H9 (cell line): ENCODE measurements around the gene RHBDD1. TPM values are rescaled to one million over a fixed set of nuclear protein-coding genes. Genes with fewer than 3 reads are reported as not detected.

Experiments used
- DNase-seq: peaks from one replicate; pipeline ENCODE4 v3.0.0-alpha.2; 2017
- H2AFZ ChIP-seq: one replicate; pipeline ENCODE4 v1.6.1; 2013; ENCODE audit warnings: mild to moderate bottlenecking, low read length, control low read depth, moderate library complexity
- H2AK5ac ChIP-seq: 2 replicates; pipeline ENCODE4 v1.6.1; 2013; ENCODE audit warnings: low read length, control low read depth, mixed read lengths; ENCODE audit not compliant: insufficient read length
- H2BK120ac ChIP-seq: one replicate; pipeline ENCODE4 v1.6.1; 2013; ENCODE audit warnings: low read depth, mild to moderate bottlenecking, low read length, control low read depth, inconsistent platforms; ENCODE audit not compliant: poor library complexity, severe bottlenecking
- H2BK12ac ChIP-seq: 2 replicates; pipeline ENCODE4 v1.6.1; 2013; ENCODE audit warnings: low read length, control low read depth, mixed read lengths, low read depth; ENCODE audit not compliant: insufficient read length
- H2BK15ac ChIP-seq: 2 replicates; pipeline ENCODE4 v1.6.1; 2013; ENCODE audit warnings: low read depth, low read length, control low read depth
- H2BK20ac ChIP-seq: one replicate; pipeline ENCODE4 v1.6.1; 2013; ENCODE audit warnings: low read depth, mild to moderate bottlenecking, low read length, control low read depth, inconsistent platforms; ENCODE audit not compliant: poor library complexity, severe bottlenecking
- H2BK5ac ChIP-seq: 2 replicates; pipeline ENCODE4 v1.6.1; 2013; ENCODE audit warnings: low read length, control low read depth, mixed read lengths; ENCODE audit not compliant: insufficient read length
- H3K14ac ChIP-seq: 2 replicates; pipeline ENCODE4 v1.6.1; 2013; ENCODE audit warnings: low read length, control low read depth; ENCODE audit not compliant: insufficient read depth
- H3K18ac ChIP-seq: 2 replicates; pipeline ENCODE4 v1.6.1; 2013; ENCODE audit warnings: low read depth, mild to moderate bottlenecking, mixed read lengths, low read length, control low read depth; ENCODE audit not compliant: insufficient read length
- H3K23ac ChIP-seq: 2 replicates; pipeline ENCODE4 v1.6.1; 2013; ENCODE audit warnings: low read length, control low read depth, mixed read lengths, low read depth; ENCODE audit not compliant: insufficient read length
- H3K23me2 ChIP-seq: 2 replicates; pipeline ENCODE4 v1.6.1; 2013; ENCODE audit warnings: low read depth, mild to moderate bottlenecking, mixed read lengths, low read length, control low read depth; ENCODE audit not compliant: insufficient read length, poor library complexity, severe bottlenecking
- H3K27ac ChIP-seq: 2 replicates; pipeline ENCODE4 v1.5.1; 2013; ENCODE audit warnings: low read length, control low read depth, mixed read lengths, low read depth; ENCODE audit not compliant: insufficient read length
- H3K27me3 ChIP-seq: 2 replicates; pipeline ENCODE4 v1.6.1; 2013; ENCODE audit warnings: low read length, control low read depth, inconsistent platforms; ENCODE audit not compliant: insufficient read depth
- H3K4ac ChIP-seq: 2 replicates; pipeline ENCODE4 v1.6.1; 2013; ENCODE audit warnings: low read depth, mild to moderate bottlenecking, control low read depth, inconsistent platforms, low read length, moderate library complexity
- H3K4me1 ChIP-seq: 2 replicates; pipeline ENCODE4 v1.6.1; 2013; ENCODE audit warnings: low read length, control low read depth, inconsistent platforms; ENCODE audit not compliant: insufficient read depth
- H3K4me2 ChIP-seq: 2 replicates; pipeline ENCODE4 v1.6.1; 2013; ENCODE audit warnings: low read length, control low read depth, mixed read lengths; ENCODE audit not compliant: insufficient read length, insufficient read depth
- H3K56ac ChIP-seq: 2 replicates; pipeline ENCODE4 v1.6.1; 2013; ENCODE audit warnings: low read depth, mild to moderate bottlenecking, mixed read lengths, low read length, control low read depth; ENCODE audit not compliant: insufficient read length
- H3K79me1 ChIP-seq: 2 replicates; pipeline ENCODE4 v1.6.1; 2013; ENCODE audit warnings: low read depth, mild to moderate bottlenecking, moderate library complexity, low read length, control low read depth, inconsistent platforms; ENCODE audit not compliant: insufficient read depth, poor library complexity, severe bottlenecking
- H3K79me2 ChIP-seq: 2 replicates; pipeline ENCODE4 v1.6.1; 2013; ENCODE audit warnings: low read length, control low read depth, inconsistent platforms; ENCODE audit not compliant: insufficient read depth
- H3K9ac ChIP-seq: 2 replicates; pipeline ENCODE4 v1.6.1; 2013; ENCODE audit warnings: low read length, control low read depth, mixed read lengths; ENCODE audit not compliant: insufficient read length; ENCODE audit errors: extremely low read depth
- H3K9me3 ChIP-seq: one replicate; pipeline ENCODE4 v1.6.1; 2013; ENCODE audit warnings: low read depth, low read length, inconsistent platforms; ENCODE audit not compliant: control insufficient read depth
- H3T11ph ChIP-seq: one replicate; pipeline ENCODE4 v1.6.1; 2013; ENCODE audit warnings: mild to moderate bottlenecking, low read length, control low read depth, inconsistent platforms
- H4K20me1 ChIP-seq: one replicate; pipeline ENCODE4 v1.6.1; 2013; ENCODE audit not compliant: control insufficient read depth, insufficient read length, insufficient read depth
- H4K5ac ChIP-seq: 2 replicates; pipeline ENCODE4 v1.6.1; 2013; ENCODE audit warnings: low read depth, mild to moderate bottlenecking, mixed read lengths, low read length, control low read depth; ENCODE audit not compliant: insufficient read length
- H4K8ac ChIP-seq: replicated peaks from 2 replicates; pipeline ENCODE4 v1.6.1; 2013; ENCODE audit warnings: low read length, control low read depth, mixed read lengths, low read depth; ENCODE audit not compliant: insufficient read length
- H4K91ac ChIP-seq: 2 replicates; pipeline ENCODE4 v1.6.1; 2013; ENCODE audit warnings: low read depth, mild to moderate bottlenecking, moderate library complexity, mixed read lengths, low read length, control low read depth; ENCODE audit not compliant: insufficient read length
- H3K27ac Mint-ChIP-seq, 3 experiments: 2 replicates in 2 of 3; 3 replicates in 1 of 3; pipeline ENCODE4 v1.8.0; 2020 to 2021; ENCODE audit warnings: mixed read lengths in 3 of 3, mild to moderate bottlenecking in 1 of 3, moderate library complexity in 1 of 3
- H3K27me3 Mint-ChIP-seq: 2 replicates; pipeline ENCODE4 v1.8.0; 2021; ENCODE audit warnings: low read depth, mild to moderate bottlenecking, moderate library complexity, mixed read lengths
- H3K36me3 Mint-ChIP-seq, 3 experiments: 2 replicates in 2 of 3; 3 replicates in 1 of 3; pipeline ENCODE4 v1.8.0; 2020 to 2021; ENCODE audit warnings: low read depth in 3 of 3, mixed read lengths in 3 of 3; ENCODE audit not compliant: insufficient read depth in 1 of 3
- H3K4me1 Mint-ChIP-seq, 2 experiments: 2 replicates each; pipeline ENCODE4 v1.8.0; 2020; ENCODE audit warnings: mixed read lengths in 2 of 2
- H3K4me3 Mint-ChIP-seq, 2 experiments: 2 replicates in 1 of 2; 3 replicates in 1 of 2; pipeline ENCODE4 v1.8.0; 2020 to 2021; ENCODE audit warnings: mild to moderate bottlenecking in 2 of 2, mixed read lengths in 2 of 2, moderate library complexity in 1 of 2
- H3K9me3 Mint-ChIP-seq, 2 experiments: 2 replicates in 1 of 2; 3 replicates in 1 of 2; pipeline ENCODE4 v1.8.0; 2020; ENCODE audit warnings: mild to moderate bottlenecking in 2 of 2, mixed read lengths in 2 of 2, moderate library complexity in 1 of 2
- CTCF ChIP-seq: fragments of 200-600 bp; sonication (generic); conservative IDR thresholded peaks from 3 replicates; pipeline ENCODE4 v1.8.0; 2021; ENCODE audit warnings: antibody characterized with exemption, mild to moderate bottlenecking
- WGBS: extraction: QIAGEN DNeasy Blood & Tissue Kit; methylation state at CpG from one replicate; pipeline ENCODE4 v1.1.7; 2013; ENCODE audit warnings: missing lambda C conversion rate, low lambda C conversion rate, mixed read lengths; ENCODE audit not compliant: insufficient read length; ENCODE audit errors: extremely low coverage; 5-methylcytosine and 5-hydroxymethylcytosine counted together
- total RNA-seq: library from RNA; stranded (reverse); gene quantifications from 2 replicates; pipeline ENCODE4 v1.2.1, GENCODE V29; 2021

RHBDD1 gene
- total RNA-seq, 1 experiment from 2014 or later = 24.9 TPM

DNA sequence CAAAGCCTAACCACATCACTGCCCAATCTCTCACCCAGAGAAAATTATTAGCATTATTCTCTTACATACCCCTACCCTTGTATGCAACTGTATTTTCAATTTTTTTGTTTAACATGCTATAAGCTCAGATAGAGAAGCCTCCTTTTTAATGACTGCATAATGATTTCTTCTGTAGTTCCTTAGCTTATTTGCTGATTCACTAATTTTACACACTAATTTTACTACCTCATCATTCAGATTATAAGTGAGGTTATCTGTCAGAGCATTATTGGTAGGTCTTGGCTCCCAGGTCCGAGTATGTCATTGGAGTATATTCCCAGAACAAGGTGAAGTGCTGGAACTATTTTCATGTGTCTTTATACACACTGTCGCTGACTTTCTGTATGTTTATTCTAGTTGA lies 45.4 kb downstream of the RHBDD1 start:
- DNase-seq = no peak
- H2AFZ ChIP-seq = no peak overlapping the region
- H3K23me2 ChIP-seq = no peaks in the 10 kb centered on the region
- no peak overlapping the region for H3K4ac ChIP-seq
- H3K79me1 ChIP-seq = no peaks in the 10 kb centered on the region
- no CpG with 5 or more reads among the region's 2 CpGs for WGBS
- no peaks in the 10 kb centered on the region for H3K4me1 ChIP-seq
- H3K4me2 ChIP-seq = no peak overlapping the region
- H3K9me3 ChIP-seq = no peaks in the 10 kb centered on the region
- no peak overlapping the region for H2BK12ac ChIP-seq
- H3K56ac ChIP-seq = no peak overlapping the region
- no peak overlapping the region for H3K23ac ChIP-seq
- no peaks in the 10 kb centered on the region for H4K20me1 ChIP-seq
- no peak overlapping the region for H2BK5ac ChIP-seq
- H3K9ac ChIP-seq = no peak overlapping the region
- H2BK15ac ChIP-seq = no peak overlapping the region
- no peaks in the 10 kb centered on the region for H3K79me2 ChIP-seq
- Mint-ChIP-seq H3K36me3 (peaks cover 0 to 5% (median 0%) of the 10 kb centered on the region in 3 experiments; a peak in 2 of 7 replicates), H3K4me3 (no peak overlapping the region), H3K27ac (no peak overlapping the region), H3K9me3 (peaks cover 0 to 3% of the 10 kb centered on the region in 2 experiments; a peak in 1 of 5 replicates), H3K4me1 (no peaks in the 10 kb centered on the region), H3K27me3 (no peaks in the 10 kb centered on the region)
- H2BK120ac ChIP-seq = no peak overlapping the region
- H3T11ph ChIP-seq = no peak overlapping the region
- H2BK20ac ChIP-seq = no peak overlapping the region
- no peak overlapping the region for H2AK5ac ChIP-seq
- H3K14ac ChIP-seq = no peak overlapping the region
- H3K18ac ChIP-seq = no peak overlapping the region
- no peak overlapping the region for H4K8ac ChIP-seq
- H3K27ac ChIP-seq = no peak overlapping the region
- TF ChIP-seq CTCF = no peak
- H3K27me3 ChIP-seq = no peaks in the 10 kb centered on the region
- H4K5ac ChIP-seq = no peak overlapping the region
- no peak overlapping the region for H4K91ac ChIP-seq
